ENCODE results near the gene RAD23A.
A peak's percentile ranks its signal among the peaks of the same experiment; 100 is the strongest.

DNA sequence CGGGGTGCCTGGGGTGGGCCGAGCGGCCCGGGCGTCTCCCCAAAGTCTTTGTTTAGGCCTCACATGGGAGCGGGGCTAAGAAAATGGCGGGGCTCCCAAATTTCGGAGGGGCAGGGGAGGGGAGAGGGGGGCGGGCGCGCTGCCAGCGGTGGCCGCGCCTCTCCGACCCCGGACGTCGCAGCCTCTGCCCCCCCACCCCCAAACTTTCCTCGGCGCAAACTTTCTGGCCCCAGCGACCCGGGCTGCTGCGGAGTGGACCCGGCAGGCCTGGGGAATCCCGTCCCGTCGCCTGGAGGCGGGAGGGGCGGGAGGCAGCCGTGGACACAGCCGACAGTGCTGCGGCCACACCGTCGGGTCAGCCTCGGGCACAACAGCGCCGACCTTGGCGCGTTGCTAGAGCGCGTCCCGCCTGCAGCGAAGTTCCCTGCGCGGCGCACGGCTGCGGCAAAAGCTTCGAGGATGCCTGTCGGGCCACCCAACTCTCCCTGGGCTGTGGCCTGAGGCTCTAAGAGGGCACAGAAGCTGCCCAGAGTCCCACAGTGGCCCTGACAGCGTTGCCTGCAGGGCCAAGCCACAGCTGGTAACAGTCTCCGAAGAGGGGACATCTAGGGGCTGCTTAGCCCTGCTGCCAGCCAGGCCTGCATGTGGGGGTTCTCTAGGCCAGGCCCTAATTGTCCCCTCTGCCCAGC lies 50.9 kb downstream of the RAD23A start:
- no peak for TF ChIP-seq CTCF (IDR thresholded peaks at IDR 0.05; ENCODE audit: poor library complexity)
- TF ChIP-seq EZH2 (IDR thresholded peaks at IDR 0.05; ENCODE audit: borderline replicate concordance): peak; percentile 71
- TF ChIP-seq EZH2phosphoT487 (IDR thresholded peaks at IDR 0.05; ENCODE audit: low read depth, severe bottlenecking, unreplicated experiment): no peak

Measured in hepatocyte (in vitro differentiated cells).